22Rv1 (cell line): ENCODE results near the gene TPMT.

Experiments
- ZFX ChIP-seq: fragments of 450-650 bp; IDR thresholded peaks from 2 replicates; pipeline ENCODE4 v1.6.1; 2017; ENCODE audit warnings: antibody characterized with exemption, borderline replicate concordance
- TF ChIP-seq, protein P1 (sequence below): fragments of 450-650 bp; IDR thresholded peaks from 2 replicates; pipeline ENCODE4 v1.5.1; 2017; ENCODE audit warnings: mild to moderate bottlenecking

- no peak for TF ChIP-seq ZFX
- TF ChIP-seq, protein P1, sequence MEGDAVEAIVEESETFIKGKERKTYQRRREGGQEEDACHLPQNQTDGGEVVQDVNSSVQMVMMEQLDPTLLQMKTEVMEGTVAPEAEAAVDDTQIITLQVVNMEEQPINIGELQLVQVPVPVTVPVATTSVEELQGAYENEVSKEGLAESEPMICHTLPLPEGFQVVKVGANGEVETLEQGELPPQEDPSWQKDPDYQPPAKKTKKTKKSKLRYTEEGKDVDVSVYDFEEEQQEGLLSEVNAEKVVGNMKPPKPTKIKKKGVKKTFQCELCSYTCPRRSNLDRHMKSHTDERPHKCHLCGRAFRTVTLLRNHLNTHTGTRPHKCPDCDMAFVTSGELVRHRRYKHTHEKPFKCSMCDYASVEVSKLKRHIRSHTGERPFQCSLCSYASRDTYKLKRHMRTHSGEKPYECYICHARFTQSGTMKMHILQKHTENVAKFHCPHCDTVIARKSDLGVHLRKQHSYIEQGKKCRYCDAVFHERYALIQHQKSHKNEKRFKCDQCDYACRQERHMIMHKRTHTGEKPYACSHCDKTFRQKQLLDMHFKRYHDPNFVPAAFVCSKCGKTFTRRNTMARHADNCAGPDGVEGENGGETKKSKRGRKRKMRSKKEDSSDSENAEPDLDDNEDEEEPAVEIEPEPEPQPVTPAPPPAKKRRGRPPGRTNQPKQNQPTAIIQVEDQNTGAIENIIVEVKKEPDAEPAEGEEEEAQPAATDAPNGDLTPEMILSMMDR = no peak
These were observed 58.5 kb downstream of the TPMT start for GRCh38 chr6:18096423-18096822.
